Measurements from ENCODE around the gene ARRDC3.

GRCh38 chr5:91367344-91367743, 15.8 kb downstream of the ARRDC3 start:
- TF ChIP-seq CTCF (IDR thresholded peaks at IDR 0.05) (no peak), POLR2A (IDR thresholded peaks at IDR 0.05) (no peak)
